IMR-90 (cell line): ENCODE measurements around the gene BRAP.

Experiments used
- CEBPB ChIP-seq: IDR thresholded peaks from 2 replicates; pipeline ENCODE4 v1.6.1; 2012; ENCODE audit warnings: low read depth, low read length, improper control_type of control experiment
- CHD1 ChIP-seq: IDR thresholded peaks from 2 replicates; pipeline ENCODE4 v1.6.1; 2012; ENCODE audit warnings: low read depth, low read length, improper control_type of control experiment
- ELK1 ChIP-seq: fragments of 150-350 bp; IDR thresholded peaks from 2 replicates; pipeline ENCODE4 v1.6.1; 2016; ENCODE audit warnings: low read depth, mild to moderate bottlenecking, low read length, moderate library complexity, borderline replicate concordance
- FOS ChIP-seq: fragments of 150-350 bp; IDR thresholded peaks from 2 replicates; pipeline ENCODE4 v1.6.1; 2016; ENCODE audit warnings: low read depth, low read length
- MAFK ChIP-seq: IDR thresholded peaks from 2 replicates; pipeline ENCODE4 v1.6.1; 2012; ENCODE audit warnings: low read depth, low read length, improper control_type of control experiment
- MAZ ChIP-seq: IDR thresholded peaks from 2 replicates; pipeline ENCODE4 v1.6.1; 2012; ENCODE audit warnings: low read depth, mild to moderate bottlenecking, low read length, improper control_type of control experiment, moderate library complexity, borderline replicate concordance
- MXI1 ChIP-seq: IDR thresholded peaks from 2 replicates; pipeline ENCODE4 v1.6.1; 2012; ENCODE audit warnings: low read depth, mild to moderate bottlenecking, low read length, moderate library complexity, borderline replicate concordance
- POLR2A ChIP-seq: IDR thresholded peaks from 2 replicates; pipeline ENCODE4 v1.6.1; 2012; ENCODE audit warnings: mild to moderate bottlenecking, low read depth, low read length
- RAD21 ChIP-seq: IDR thresholded peaks from 2 replicates; pipeline ENCODE4 v1.6.1; 2012; ENCODE audit warnings: low read length, improper control_type of control experiment
- RCOR1 ChIP-seq: IDR thresholded peaks from 2 replicates; pipeline ENCODE4 v1.6.1; 2012; ENCODE audit warnings: mild to moderate bottlenecking, low read length, improper control_type of control experiment; ENCODE audit not compliant: insufficient replicate concordance
- RFX5 ChIP-seq: IDR thresholded peaks from 2 replicates; pipeline ENCODE4 v1.8.0; 2012; ENCODE audit warnings: low read depth, mild to moderate bottlenecking, low read length, moderate library complexity
- SMC3 ChIP-seq: fragments of 150-350 bp; IDR thresholded peaks from 2 replicates; pipeline ENCODE4 v1.6.1; 2016; ENCODE audit warnings: low read depth, mild to moderate bottlenecking, antibody characterized with exemption, low read length, moderate library complexity
- USF2 ChIP-seq: fragments of 150-350 bp; IDR thresholded peaks from 2 replicates; pipeline ENCODE4 v1.6.1; 2017; ENCODE audit warnings: mild to moderate bottlenecking, antibody characterized with exemption, low read length, low read depth
- TF ChIP-seq, protein P1 (sequence below): conservative IDR thresholded peaks from 2 replicates; pipeline ENCODE4 v1.5.1; 2012; ENCODE audit warnings: mild to moderate bottlenecking, low read depth, low read length, improper control_type of control experiment

- TF ChIP-seq, protein P1, sequence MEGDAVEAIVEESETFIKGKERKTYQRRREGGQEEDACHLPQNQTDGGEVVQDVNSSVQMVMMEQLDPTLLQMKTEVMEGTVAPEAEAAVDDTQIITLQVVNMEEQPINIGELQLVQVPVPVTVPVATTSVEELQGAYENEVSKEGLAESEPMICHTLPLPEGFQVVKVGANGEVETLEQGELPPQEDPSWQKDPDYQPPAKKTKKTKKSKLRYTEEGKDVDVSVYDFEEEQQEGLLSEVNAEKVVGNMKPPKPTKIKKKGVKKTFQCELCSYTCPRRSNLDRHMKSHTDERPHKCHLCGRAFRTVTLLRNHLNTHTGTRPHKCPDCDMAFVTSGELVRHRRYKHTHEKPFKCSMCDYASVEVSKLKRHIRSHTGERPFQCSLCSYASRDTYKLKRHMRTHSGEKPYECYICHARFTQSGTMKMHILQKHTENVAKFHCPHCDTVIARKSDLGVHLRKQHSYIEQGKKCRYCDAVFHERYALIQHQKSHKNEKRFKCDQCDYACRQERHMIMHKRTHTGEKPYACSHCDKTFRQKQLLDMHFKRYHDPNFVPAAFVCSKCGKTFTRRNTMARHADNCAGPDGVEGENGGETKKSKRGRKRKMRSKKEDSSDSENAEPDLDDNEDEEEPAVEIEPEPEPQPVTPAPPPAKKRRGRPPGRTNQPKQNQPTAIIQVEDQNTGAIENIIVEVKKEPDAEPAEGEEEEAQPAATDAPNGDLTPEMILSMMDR = no peak
- TF ChIP-seq SMC3 (no peak), RAD21 (no peak), MAFK (no peak), POLR2A (no peak), RFX5 (no peak), USF2 (no peak), MXI1 (no peak), CEBPB (no peak), MAZ (no peak), ELK1 (no peak), FOS (no peak), RCOR1 (no peak), CHD1 (no peak)
Observed at GRCh38 chr12:111628505-111629260, 57.1 kb downstream of the BRAP start.
